ENCODE data around the gene FBXW7.
"Not testable (repeated sequence)": the region's sequence is repeated elsewhere in the genome, so short reads cannot be mapped to it uniquely, and the experiment has no call there.

The FBXW7 gene, protein sequence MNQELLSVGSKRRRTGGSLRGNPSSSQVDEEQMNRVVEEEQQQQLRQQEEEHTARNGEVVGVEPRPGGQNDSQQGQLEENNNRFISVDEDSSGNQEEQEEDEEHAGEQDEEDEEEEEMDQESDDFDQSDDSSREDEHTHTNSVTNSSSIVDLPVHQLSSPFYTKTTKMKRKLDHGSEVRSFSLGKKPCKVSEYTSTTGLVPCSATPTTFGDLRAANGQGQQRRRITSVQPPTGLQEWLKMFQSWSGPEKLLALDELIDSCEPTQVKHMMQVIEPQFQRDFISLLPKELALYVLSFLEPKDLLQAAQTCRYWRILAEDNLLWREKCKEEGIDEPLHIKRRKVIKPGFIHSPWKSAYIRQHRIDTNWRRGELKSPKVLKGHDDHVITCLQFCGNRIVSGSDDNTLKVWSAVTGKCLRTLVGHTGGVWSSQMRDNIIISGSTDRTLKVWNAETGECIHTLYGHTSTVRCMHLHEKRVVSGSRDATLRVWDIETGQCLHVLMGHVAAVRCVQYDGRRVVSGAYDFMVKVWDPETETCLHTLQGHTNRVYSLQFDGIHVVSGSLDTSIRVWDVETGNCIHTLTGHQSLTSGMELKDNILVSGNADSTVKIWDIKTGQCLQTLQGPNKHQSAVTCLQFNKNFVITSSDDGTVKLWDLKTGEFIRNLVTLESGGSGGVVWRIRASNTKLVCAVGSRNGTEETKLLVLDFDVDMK

DNA sequence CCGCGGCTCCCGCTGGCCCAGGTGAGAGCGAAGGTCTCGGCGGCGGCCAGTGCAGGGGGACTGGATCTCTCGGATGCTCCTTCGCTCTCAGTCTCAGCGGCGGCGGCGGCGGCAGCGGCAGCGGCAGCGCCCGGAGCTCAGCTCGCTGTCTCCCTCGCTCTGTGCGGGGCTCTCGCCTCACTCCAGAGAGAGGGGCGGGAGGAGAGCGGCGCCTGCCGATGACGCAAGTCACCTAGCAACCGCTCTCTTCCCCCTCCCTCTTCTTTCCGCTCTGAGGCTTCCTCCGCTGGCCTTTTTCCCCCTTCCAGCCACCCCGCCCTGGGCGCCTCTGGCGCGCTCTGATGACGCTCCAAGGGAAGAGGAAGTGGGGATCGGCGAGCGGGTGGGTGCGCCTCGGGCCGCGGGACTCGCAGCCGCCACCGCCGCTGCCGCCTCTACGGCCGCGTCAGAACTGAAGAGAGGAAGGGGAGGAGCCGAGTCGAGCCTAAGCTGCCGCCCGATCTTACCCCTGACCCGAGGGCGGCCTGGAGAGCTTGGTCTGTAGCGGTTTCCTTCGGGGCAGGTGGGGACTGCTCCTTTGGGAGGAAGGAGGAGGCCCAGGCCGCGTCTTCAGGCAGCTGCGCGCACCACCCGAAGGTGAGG, at the start of gene FBXW7:
FBXW7 (minus strand) TSS at position 190 of the 642 bp plus-strand sequence. CDS start 124,289 bp downstream, outside the sequence.
- peak; percentile 92 to 99 (median 99) for DNase-seq

DNA sequence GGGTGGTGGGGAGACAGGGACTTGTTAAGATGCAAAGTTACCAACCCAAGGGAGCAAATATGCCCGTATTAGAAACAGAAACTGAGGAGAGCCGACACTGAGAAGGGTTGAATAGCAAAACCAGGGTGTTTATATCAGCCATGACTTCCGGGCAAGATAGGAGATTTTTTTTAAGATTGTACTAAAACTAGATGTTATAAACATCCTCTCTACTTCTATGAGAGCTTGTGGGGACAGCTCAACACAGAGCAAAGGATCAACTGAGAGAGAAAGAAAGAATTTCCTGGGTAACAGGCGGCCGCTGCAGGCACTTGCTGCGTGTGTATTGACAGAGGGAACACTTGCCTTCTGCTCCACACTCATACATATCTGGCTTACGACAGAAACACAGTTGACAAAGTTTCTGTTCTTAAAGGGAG, 49.1 kb upstream of the FBXW7 start:
- no peak for DNase-seq

DNA sequence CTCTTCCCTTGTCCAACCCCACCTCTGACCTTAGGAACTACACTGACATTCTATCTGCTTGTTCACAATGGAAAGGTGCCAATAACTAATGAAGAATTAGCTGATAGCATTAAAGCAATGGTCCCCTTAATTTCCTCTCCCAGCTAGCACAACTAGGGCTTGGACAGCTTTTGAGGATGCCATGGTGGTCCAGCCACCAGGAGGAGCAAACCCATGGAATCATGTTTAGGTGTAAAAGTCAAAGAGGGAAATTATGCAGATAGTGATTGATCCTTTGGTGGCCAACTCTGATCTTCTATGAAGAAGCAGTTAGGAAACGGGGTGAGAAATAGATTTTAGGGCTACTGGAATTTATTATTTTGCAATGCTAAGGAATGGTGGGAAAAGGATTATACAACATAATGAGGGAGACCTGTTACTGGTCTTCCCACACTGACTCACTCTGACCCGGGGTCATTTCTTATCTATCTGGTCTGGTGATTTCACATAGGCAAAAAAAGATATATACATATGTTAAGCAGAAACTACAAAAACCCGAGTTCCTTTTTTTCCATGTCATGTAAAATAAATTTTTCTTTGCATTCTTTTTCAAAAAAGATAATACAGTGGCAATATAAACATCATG, 45.8 kb upstream of the FBXW7 start:
- peak in 1 of 3 experiments; percentile 4 for DNase-seq

DNA sequence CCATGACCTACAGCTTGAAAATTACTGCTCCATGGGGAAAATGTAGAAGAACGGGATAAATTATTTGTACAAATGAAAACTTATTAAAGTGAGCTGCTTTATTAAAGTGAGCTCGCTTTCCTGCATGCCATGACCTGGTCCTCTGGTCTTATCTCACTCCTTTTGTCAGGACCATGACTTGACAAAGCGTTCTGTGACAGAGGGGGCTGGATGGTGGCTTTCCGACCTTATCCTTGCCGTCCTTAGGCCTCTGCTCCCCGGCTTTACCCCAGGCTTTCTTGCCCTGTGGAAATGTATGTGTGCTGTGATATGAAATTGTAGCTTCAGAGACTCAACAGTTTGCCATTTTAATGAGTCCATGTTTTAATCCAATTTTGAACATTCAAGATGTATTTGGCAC, 44.0 kb upstream of the FBXW7 start:
- DNase-seq: no peak

DNA sequence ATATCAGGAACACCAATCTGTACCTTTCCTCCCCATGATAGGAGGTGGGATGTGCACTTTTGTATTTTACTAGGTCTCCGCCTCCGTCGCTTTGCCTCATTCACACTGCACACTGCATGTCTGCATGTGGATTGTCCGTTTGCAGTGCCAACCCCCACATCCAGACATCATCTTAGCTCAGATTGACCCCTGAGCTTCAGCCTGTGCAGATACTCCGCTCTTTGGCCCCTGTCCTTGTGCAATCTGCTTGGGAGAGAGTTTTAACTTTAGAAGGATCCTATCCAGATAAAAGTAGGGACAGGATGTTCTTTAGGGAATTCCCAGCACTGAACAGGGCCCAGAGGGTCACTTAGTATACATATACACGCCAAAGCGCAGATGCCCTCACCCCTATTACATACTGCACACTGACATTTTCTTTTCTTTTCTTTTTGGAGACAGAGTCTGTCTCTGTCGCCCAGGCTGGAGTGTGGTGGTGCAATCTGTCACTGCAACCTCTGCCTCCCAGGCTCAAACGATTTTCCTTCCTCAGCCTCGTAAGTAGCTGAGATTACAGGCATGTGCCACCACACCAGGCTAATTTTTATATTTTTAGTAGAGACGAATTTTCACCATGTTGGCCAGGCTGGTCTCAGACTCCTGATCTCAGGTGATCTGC, 43.3 kb upstream of the FBXW7 start:
- no peak for DNase-seq

DNA sequence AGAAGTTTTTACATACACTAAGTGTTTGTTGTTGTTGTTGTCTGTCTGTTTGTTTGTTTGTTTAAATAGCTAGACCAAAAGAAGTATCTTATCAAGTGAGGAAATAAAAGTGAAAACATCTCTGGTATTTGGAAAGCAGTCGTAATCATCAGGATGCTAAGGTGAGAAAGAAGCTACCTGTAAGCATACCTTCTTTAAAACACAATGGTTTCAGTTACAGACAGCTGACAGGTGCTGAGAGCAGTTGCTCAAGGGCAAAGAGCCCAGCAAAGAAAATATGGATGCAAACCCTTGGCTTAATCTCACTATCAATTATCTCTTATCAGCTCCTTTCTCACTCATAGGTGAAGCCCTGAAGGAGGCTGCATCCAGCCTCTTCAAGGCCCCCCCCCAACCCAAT, 42.8 kb upstream of the FBXW7 start:
- DNase-seq: no peak

DNA sequence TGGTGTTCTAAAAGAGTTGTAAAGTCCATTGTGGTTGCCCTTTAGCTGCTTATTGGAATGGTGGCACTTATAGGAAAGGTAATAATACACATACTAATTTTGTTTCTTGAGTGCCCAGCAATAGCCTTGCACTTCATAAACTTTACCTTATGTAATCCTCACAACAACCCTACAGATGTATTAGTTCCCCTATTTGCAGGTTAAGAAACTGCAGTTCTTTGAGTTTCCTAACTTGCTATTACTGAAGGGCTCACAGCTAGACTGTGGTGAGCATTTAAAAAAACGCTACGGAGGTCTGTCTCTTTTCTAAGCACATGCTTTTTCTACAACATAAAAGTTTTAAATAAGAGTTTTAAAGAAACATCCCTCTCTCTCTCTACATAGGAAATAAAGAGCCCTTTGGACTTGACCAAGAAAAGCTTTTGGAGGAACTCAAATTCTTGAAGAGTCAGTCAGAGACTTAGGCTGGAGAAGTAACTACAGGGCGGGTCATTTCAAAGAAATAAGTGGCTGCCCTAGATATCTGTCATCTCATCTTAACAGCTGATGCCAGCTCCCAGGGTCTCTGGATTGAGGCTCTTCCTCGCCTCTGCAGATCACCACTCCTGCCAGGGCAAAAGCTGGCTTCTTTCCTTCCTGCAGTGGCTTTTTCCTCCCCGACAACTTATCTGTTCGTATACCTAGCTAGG, 42.0 kb upstream of the FBXW7 start:
- no peak for DNase-seq

DNA sequence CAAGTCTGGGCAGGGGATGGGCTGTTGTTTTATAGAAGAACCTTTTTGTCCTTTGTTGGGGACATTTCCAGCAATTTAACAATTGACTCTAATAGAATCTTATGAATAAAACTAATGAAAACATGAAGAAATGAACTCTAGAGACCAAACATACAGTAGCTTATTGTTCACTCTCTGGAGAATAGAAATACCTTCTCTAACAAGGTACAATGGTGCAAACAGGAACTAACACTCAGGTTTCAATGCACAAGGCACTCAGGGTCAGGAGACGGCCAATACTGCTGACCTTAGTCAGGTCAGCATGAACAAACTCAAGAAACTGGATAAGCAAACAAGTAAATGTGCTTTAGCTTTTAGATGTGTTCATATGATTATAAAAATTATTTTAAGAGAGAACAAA, 39.6 kb upstream of the FBXW7 start:
- DNase-seq: no peak

DNA sequence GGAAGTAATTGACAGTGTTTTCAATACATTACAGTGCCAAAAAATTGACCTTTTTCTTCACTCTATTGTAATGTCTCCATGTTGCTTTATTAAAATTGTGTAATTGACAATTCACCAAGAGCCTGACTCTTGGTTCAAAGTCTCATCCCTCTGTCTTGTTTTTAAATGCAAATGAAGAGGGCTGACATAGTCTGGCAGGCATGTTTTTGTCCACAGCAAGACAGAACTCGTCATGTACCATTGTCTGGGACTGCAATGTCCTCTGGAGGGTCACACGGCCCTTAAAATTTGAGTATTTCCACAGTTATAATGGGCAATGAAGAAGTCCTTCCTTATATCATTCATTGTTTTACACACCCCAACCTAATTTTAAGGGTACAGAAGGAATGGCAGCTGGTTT, 38.0 kb upstream of the FBXW7 start:
- no peak for DNase-seq

DNA sequence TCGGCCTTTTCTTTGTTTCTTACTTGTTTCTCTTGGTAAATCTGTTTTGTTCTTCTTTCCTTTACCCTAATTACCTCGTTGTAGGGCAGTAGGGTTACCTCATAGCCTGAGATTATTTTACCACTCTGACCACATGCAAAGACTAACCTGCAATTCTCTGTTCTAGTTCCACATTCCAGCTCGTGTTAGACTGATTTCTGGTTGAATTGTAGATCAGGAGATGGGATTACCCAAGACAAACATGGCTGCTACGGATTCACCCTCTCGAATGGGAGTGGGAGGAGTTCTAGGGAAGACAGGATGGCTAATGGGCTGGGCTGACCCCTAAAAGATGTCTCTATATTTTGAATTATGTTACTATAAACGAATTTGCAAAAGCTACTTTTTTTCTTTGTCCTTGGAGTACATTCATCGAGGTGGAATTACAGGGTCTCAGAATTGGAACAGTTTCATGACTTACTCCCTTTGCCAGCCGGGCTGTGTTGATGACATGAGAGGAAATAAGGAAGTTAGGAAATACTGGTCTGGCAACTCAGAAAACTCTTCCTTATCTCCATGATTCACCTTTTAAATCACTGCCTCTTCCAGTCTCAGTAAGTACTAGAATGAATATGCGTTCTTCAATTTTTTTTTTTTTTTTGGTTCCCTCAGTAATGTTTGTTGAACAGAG, 36.7 kb upstream of the FBXW7 start:
- no peak for DNase-seq

DNA sequence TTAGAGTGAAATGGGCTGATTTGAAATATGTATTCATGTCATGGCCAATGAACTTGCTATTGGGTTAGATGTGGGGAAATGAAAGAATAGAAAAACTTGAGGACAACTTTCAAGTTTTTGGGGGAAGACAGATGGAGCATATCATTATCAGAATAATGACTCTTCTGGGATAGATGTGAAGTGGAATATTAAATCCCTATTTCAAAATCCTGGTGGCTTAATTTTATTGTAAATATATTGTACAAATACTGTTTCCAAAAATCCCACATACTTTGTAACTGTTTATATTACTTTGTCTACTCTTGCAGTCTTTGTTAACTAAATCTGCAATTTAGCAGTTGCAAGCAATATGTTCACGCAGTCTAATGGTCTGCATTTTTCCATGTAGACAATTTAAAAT, 35.9 kb upstream of the FBXW7 start:
- no peak for DNase-seq

DNA sequence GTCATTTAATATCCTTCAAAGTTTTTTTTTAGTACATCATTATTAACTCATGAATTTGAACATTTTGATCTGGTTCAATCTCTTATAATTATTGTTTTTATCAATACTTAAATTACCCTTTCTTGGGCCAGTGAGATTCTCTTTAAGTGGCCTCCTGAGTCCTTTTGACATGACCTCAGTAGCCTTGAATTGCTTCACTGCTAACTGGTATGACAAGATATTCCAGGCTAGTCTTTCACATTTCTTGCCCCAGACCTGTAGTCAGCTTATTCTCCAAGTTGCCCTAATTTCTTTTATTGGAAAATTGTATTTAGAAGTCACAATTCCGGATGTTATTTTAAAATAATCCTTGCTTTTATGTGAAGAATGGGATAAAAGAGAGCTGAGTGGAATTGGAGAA, 35.4 kb upstream of the FBXW7 start:
- DNase-seq: no peak

DNA sequence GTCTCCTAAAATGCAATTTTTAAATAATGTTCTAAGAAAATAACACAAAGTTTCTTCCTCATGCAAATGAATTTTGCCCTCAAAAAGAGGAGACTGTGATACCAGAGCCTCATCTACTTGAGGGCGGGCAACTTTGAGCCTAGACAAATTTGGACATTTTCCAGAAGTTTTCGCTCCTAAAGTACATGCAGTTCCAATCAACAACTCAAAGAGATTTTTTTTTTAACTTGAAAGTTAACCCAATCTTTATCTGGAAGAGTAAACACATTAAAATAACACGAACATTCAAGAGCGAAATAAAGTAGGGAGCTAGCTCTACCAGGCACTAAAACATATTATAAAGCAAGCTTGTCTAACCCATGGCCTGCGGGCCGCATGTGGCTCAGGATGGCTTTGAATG, 29.4 kb upstream of the FBXW7 start:
- no peak for DNase-seq

DNA sequence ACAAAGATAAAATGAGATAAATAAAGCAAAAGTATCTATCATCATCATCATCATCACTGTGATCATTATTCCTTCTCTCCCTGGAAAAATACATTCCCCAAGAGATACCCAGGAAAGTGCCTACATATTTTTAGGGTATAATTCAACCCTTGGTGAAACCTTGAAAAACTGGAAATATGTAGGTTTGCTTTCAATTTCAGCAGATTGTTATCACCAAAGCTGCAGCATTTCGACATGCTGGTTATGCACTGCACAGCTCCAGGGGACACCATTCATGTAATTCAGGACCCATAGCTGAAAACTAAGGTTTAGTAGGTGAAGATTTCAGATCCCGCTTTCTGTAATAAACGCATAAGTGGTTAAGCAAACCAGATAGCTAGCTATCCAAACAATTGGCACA, 28.4 kb upstream of the FBXW7 start:
- no peak for DNase-seq

DNA sequence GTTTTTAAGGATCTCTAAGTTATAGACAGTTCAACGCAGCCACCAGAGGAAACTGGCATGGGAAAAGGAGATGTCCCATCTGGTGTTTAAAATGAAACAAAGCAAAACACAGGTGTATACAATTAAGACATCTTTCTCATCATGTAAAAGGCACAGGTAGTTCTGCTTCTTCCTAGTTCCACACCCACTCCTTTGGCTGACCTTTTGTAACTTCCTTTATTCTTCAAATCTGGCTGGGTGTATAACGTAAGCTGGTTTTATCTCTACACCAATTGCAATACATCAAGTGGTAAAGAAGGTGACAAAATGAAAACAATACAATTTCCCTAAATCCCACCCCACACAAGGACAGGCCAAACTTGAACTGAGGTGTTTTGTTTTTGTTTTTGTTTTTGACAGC, 27.3 kb upstream of the FBXW7 start:
- DNase-seq: no peak

DNA sequence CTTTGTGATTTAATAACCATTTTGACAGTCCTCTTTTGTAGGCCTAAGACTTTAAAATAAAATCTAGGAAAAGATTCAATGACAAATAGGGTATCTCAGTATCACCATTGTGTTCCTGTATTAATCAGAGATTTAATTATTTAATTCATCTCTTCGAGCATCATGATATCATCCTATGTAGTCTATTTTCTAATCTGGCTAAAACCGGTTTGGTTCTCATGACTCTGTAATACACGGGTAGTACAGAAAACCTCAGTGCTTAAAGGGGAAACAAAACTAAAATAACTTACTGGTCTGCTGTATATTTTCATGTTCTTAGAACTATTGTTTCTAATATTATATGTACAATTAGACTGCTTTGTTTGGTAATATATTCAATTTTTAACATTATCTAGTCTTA, 23.7 kb upstream of the FBXW7 start:
- no peak for DNase-seq

DNA sequence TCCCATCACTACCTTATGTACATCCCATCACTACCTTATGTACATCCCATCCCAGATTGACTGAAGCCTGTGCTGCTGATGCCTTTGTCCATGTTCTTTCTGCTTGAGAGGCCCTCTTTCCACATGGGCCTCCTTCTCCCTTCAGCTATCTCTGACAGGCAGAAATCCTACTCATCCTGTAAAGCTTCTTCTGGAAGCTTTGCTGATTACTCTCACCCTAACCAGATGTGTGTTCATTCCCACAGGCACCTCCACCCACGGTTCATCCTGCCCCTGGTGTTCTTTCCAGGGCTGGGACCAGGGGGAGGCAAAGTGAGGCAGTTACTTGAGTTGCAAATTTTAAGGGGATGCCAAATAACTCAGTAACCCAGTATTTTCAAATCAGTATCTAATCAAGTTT, 22.5 kb upstream of the FBXW7 start:
- no peak for DNase-seq

DNA sequence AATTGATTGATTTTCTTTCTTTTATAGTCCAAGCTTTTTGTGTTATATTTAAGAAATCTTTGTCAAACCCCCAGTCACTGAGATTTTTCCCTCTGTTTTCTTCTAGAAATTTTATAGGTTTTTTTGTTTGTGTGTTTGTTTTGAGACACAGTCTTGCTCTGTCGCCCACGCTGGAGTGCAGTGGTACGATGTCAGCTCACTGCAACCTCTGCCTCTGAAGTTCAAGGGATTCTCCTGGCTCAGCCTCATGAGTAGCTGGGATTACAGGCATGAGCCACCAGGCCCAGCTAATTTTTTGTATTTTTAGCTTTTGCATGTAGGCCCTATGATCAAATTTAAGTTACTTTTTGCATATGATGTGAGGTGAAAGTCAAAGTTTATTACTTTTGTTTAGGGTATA, 20.9 kb upstream of the FBXW7 start:
- no peak for DNase-seq

DNA sequence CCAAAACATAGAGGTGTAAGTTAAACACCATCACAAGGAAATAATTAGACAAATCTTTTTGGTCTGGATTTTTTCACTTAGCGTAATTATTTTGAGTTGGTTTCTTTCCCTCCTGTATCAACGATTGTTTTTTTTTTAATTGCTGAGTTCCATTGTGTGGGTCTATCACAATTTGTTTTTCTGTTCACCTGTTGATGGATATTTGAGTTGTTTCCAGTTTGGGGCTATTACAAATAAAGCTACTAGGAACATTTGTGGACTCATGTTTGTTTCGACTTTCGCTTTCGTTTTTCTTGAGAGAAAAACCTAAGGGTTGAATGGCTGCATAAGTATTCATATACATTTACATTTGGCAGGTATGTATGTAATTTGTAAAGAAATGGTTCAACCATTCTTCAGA, 20.4 kb upstream of the FBXW7 start:
- DNase-seq: no peak

DNA sequence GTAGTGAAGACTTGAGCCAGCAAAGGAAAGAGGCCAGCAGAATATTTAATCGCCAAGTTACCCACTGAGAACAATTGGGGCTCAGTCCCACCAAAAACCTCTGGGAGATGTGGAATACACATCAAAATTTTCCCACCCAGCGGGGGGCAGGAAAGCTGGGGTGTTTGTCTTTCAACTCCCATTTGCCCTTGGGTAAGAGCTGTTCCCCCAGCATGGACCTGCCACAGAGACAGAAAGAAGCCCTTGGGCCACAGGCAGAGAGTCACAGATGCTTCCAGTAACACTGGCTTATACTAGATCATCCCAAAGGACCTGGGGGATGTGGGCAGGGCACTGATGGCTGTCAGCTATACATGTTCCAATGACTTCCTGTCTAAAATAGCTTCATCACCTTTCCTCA, 18.9 kb upstream of the FBXW7 start:
- no peak for DNase-seq

DNA sequence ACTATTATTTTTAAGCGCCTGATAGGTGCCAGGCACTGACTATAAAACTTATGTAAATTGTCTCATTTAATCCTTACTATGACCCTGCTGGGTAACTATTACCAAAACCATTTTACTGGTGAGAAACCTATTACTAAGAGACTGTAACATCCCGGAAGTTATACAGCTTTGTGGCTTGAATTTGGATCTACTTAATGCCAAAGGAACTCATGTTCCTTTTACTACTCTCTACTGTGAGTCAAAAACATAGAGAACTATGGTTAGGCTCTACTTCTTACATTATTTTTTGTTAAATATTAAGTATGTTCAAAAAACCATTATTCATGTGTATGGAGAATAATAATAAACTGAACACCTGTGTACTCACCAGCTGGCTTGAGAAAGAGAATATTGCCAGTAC, 14.8 kb upstream of the FBXW7 start:
- not testable (repeated sequence) for DNase-seq

DNA sequence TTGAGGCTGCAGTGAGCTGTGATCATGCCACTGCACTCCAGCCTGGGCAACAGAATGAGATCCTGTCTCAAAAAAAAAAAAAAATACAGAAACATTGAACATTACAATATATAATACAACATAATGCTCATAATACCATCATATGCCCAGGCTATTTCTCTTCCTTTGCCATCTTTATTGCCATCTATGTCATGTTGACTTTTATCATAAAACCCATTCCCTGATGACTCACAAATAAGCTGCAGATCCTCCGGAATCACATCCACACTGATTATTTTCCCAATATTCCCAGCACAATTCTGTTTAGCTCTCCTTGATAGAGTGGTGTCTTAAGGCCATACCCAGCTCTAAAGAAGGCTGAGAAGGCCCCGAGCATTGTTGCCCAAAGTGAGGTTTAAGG, 9.2 kb upstream of the FBXW7 start:
- no peak for DNase-seq
